VCaP (cell line): Measurements from ENCODE around the gene SYT11.

Experiments
- H3K27ac ChIP-seq: fragments of 450-650 bp; 2 replicates; pipeline ENCODE4 v1.5.1; 2017
- CTCF ChIP-seq: fragments of 450-650 bp; conservative IDR thresholded peaks from 2 replicates; pipeline ENCODE4 v1.5.1; 2017; ENCODE audit warnings: mild to moderate bottlenecking, moderate library complexity

SYT11 gene

GRCh38 chr1:155859234-155859829, at the start of gene SYT11:
Gene SYT11 (plus strand): TSS chr1:155859567. CDS start chr1:155859762, 195 bp downstream.
- no peak for TF ChIP-seq CTCF
- H3K27ac ChIP-seq: peak within 1 kb of the TSS; percentile 67

GRCh38 chr1:155812878-155813277, 46.5 kb upstream of the SYT11 start:
- TF ChIP-seq CTCF: no peak
- H3K27ac ChIP-seq: no peak overlapping the region

GRCh38 chr1:155813672-155814071, 45.7 kb upstream of the SYT11 start:
- no peak overlapping the region for H3K27ac ChIP-seq
- no peak for TF ChIP-seq CTCF

GRCh38 chr1:155816351-155816750, 43.0 kb upstream of the SYT11 start:
- TF ChIP-seq CTCF: no peak
- no peak overlapping the region for H3K27ac ChIP-seq

- no peak overlapping the region for H3K27ac ChIP-seq
- TF ChIP-seq CTCF: no peak
These were observed 31.9 kb upstream of the SYT11 start for GRCh38 chr1:155827450-155827849.

GRCh38 chr1:155831279-155831976, 27.9 kb upstream of the SYT11 start:
- no peak for TF ChIP-seq CTCF
- peak overlapping the region; percentile 73; the same call in 1 of the 2 replicates for H3K27ac ChIP-seq

- TF ChIP-seq CTCF: no peak
These were observed 25.6 kb upstream of the SYT11 start for GRCh38 chr1:155833665-155834295.

More at GRCh38 chr1:155833665-155834295, 25.6 kb upstream of the SYT11 start:
- H3K27ac ChIP-seq: no peak overlapping the region
